Activated naive CD4-positive, alpha-beta T cell (primary cell): ENCODE measurements around the gene KRTAP13-2.

Experiments
- DNase-seq, 4 experiments: peaks; one replicate each; lab custom pipeline; 2025; lab: John Stamatoyannopoulos, UW

The KRTAP13-2 gene, protein sequence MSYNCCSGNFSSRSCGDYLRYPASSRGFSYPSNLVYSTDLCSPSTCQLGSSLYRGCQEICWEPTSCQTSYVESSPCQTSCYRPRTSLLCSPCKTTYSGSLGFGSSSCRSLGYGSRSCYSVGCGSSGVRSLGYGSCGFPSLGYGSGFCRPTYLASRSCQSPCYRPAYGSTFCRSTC

DNA sequence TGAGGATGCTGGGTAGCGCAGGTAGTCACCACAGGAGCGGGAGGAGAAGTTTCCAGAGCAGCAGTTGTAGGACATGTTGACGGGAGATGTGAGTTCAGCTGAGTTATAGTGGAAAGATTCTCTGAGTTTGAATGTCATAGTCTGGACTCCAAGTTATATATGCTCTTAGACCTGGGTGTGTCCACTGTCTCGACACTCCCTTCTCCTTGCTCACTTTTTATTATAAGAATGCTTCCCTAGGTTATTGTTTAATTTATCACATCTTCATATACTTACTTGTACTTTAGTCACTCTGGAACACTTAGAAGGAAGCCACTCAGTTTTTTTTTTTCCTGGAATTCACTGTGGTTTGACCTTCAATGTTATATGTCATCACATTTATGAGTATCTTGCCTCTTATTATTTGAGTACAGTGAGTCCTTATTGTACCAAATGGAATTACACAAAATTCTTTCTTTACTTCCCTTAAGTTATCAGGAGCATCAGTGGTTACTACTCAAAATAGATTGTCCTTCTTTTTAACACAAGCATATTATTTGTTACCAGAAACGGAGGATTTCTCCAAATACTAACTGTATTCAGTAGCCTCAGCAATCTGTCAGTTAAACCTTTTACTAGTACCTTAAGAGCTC is at the start of gene KRTAP13-2:
Gene KRTAP13-2, minus strand, starts transcription at position 133 of the 632 bp plus-strand sequence. Its CDS starts 58 bp downstream, at position 75.
- DNase-seq, result no peak

- DNase-seq, result no peak
These were observed 43.9 kb upstream of the KRTAP13-2 start for GRCh38 chr21:30415993-30416392.

DNA sequence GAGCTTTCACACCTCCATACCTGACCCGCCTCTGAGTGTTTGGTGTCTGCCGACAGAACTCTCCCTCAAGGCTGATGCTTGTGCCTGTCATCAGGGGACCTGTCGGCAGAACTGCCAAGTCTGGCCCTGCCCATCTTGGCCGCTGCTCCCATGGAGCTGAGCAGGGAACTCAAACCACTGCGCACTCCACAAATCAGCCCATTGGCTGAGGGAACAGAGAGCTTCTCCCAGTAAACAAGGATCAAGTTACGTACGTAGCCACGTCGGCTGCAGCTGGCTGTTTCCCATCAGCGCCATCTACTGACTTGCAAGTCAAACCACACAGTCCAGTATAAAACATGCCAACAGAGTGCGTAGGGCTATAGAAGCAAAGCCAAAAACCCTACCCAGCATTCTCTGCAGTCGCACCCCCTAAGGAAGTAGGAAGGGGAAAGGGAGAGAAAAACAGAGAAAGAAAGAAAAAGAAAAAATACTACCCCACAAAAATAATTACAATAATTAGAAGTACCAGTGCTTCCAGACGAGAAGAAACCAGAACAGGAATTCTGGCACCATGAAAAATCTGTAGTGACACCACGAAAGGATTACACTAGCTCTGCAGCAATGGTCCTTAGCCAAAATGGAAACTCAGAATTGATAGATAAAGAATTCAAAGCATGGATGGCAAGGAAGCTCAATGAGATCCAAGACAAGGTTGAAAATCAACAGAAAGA is 36.9 kb upstream of the KRTAP13-2 start:
- DNase-seq, result no peak

DNA sequence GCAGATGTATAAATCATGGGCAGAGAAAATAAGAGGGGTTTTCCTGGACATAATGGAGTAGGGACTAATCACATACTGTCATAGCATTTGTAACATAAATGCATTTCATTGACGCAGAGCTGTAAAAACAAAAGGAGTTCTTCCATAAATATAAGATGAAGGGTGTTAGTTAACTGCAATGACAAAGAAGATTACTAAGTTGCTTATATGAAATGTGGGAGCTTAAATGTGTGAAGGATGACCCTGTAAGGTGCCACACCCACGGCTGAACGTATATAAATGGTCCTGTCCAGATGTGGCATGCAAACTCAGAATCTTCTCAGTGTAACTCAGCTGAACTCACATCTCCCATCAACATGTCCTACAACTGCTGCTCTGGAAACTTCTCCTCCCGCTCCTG is 23.7 kb upstream of the KRTAP13-2 start, which contains the start of gene KRTAP13-1:
Gene KRTAP13-1, plus strand, starts transcription at position 301 of the 400 bp plus-strand sequence. Its CDS starts 56 bp downstream, at position 357.
- DNase-seq, result no peak

GRCh38 chr21:30391492-30392025 is 19.5 kb upstream of the KRTAP13-2 start:
- DNase-seq, result no peak

DNA sequence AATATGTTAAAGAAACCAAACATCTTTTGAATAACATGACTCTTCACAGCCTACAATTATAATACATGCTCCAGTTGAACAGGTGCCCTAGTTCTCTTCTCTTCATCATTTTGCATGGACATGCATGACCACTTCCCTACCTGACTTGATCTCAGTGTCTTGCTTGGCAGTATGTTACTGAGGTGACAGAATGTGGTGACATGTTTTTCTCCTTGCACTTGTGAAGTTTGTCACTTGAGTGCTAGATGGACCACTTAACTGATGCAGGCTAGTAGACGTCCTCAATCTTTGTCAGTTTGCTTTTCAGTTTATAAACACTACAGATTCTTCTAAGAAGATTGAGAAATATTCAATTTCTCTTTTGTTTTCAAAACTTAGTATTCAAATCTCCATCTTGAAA is 10.1 kb upstream of the KRTAP13-2 start:
- no peak for DNase-seq

DNA sequence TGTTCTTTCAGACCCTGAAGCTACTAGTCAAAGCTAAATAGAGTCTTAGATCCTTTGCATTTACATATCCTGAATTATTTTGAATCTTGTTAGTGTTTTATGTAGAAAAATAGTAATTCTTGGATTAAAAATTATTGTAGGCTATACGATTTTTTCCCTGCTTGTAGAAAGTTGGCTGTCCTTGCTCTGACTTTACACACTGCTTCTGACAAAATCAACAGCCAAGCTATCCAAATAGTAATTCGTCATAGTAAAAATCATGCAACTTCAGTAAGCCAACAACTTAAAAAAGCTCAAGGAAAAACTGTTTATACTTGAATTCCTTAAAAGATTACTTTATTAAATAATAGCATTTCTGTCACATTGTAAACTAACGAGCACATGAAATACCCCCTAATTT is 16.2 kb downstream of the KRTAP13-2 start:
- no peak for DNase-seq

GRCh38 chr21:30354308-30355005 is 17.6 kb downstream of the KRTAP13-2 start:
- DNase-seq, result no peak

DNA sequence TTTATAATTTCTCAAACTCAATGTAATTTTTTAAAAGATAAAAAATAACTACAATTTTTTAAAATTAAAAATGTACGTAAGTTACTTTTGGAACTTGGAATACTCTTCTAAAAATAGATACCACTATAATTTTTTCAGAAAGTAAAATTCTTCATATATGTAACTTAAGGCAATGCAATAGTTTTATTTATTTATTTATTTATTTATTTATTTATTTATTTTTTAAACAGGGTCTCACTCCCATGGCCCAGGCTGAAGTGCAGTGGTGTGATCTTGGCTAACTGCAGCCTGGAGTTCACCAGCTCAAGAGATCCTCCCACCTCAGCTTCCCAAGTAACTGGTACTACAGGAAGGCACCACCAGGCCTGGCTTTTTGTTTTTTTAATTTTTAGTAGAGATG is 20.5 kb downstream of the KRTAP13-2 start:
- DNase-seq, result no peak

DNA sequence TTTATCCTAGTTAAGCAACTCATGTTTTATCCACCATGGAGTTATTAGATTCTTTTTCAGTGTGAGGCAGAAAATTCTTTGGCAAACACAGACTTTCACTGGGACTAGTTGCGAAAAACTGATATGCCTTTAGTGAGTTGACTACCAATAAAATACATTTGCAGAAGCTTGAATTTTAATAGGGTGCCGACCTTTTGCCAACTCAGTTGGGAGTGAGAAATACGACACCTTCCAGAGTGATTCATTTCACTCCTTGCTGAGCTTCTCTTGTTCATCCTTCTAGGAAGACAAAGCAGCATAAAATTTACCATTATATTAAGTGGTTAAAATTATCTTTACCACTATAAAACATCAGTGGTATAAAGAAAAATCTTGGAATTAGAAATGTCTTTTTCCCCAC is 22.5 kb downstream of the KRTAP13-2 start:
- no peak for DNase-seq

- DNase-seq, result no peak
These were observed 23.6 kb downstream of the KRTAP13-2 start, which contains the start of gene KRTAP23-1 for GRCh38 chr21:30348506-30348905. KRTAP23-1 (minus strand) TSS chr21:30348606; CDS start chr21:30348606, 0 bp downstream.

DNA sequence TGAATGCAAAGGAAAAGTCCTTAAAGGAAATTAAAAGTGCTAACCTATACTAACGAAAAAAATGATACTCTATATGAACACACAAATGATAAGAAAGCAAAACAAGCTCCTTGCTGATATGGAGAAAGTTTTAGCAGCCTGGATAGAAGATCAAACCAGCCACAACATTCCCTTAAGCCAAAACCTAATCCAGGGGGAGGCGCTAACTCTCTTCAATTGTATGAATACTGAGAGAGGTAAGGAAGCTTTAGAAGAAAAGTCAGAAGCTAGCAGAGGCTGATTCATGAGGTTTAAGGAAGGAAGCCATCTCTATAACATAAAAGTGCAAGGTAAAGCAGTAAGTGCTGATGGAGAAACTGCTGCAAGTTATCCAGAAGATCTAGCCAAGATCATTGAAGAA is 27.1 kb downstream of the KRTAP13-2 start:
- no peak for DNase-seq

DNA sequence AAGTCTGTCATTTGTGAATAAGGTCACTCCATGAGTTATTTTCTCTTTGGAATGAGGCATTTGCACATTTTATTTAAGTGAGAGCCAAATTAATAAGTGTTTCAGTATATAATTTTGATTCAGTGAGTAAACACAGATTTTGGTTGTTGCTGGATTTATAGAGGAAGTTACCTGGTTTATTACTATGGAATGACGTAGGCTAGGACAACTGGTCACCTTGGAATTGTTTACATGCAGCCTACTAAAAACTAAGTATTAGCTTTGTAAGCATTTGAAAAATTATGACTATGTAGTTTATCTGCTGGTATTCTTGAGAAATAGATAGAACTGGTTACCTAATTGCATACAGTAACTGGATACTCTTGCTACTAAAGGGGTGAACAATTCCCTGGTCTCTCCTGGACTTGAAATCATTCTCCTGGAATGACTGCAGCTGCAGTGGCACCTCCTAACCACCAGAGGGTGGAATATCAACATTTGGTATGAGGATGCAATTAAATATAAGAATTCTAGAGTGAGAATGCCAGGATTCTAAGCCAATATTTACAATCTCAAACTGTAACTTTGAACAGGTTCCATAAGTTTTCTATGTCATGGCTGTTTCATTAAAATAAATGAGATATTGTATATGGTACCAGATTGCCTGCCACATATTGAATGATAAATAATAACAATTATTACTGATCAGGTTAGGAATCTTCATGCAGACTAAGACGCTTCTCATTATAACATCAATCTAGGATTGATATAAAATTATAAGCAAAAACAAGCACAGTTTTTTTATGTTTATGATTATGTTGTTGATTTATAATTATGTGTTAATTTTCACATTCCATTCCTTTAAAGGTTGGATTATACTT is 31.1 kb downstream of the KRTAP13-2 start:
- peak in 1 of 4 experiments; percentile 1 for DNase-seq

- no peak for DNase-seq
These were observed 33.4 kb downstream of the KRTAP13-2 start for GRCh38 chr21:30338717-30339116.

DNA sequence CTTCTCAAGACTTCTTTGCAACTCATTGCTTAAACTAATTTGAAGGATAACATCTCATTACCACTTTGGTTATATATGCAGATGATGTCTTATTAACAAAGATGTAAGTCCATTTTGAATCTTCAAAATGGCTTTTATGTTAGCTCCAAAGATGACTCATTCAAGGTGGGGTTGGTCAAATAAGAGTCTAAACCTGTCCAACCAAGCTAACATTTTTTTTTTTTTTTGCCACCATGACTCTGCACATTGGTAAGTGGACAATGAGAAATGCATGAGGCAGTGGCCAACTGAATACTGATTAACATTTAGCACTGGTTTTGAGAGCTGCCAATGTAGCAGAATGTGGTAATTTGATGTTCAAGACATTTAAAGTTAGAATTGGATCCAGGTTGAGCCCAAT is 34.3 kb downstream of the KRTAP13-2 start:
- DNase-seq, result no peak

DNA sequence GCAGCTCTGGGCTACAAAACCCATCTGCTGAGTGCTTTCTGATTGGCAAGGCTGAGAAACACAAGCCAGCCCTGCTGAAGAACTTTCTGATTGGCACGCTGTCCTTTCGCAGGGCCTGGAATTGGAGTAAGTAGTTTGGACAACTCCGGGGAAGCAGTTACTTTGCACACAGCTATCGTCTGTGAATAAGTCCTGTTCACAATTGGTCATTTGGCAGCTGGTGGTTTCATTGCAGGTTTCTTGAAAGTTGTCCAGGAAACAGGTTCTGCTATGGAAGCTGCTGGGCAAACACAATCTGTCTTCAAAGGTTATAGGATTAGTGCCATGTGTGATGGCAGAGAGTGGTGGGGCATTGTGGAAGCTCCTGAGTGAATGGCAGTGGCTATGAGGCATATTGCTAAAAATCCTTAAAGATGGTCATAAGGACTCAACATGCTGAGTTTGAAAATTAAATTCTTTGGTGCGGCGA is 34.8 kb downstream of the KRTAP13-2 start, which contains the start of gene KRTAP27-1:
Gene KRTAP27-1, minus strand, starts transcription at position 419 of the 469 bp plus-strand sequence. Its CDS starts 26 bp downstream, at position 393.
- no peak for DNase-seq

- no peak for DNase-seq
These were observed 35.5 kb downstream of the KRTAP13-2 start for GRCh38 chr21:30336596-30336995.

DNA sequence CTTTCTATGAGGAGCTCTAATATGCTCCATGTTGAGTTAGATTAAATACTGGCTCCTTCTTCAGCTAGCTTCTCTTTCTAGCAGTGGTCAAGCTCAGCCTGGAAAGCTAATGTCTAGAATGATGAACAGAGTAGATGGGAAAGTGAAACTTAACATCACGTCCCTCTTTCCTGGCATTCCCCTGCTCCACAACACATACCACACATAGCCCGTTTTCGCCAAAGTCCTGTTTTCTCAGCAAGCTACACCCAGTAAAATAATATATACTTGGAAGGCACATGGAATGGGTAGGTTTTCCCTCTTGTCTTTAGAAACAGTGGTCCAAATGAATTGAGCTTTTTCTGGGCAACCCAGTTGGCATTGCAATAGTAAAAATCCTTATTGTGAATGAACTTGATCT is 38.3 kb downstream of the KRTAP13-2 start:
- no peak for DNase-seq

GRCh38 chr21:30332681-30333080 is 39.4 kb downstream of the KRTAP13-2 start:
- no peak for DNase-seq

DNA sequence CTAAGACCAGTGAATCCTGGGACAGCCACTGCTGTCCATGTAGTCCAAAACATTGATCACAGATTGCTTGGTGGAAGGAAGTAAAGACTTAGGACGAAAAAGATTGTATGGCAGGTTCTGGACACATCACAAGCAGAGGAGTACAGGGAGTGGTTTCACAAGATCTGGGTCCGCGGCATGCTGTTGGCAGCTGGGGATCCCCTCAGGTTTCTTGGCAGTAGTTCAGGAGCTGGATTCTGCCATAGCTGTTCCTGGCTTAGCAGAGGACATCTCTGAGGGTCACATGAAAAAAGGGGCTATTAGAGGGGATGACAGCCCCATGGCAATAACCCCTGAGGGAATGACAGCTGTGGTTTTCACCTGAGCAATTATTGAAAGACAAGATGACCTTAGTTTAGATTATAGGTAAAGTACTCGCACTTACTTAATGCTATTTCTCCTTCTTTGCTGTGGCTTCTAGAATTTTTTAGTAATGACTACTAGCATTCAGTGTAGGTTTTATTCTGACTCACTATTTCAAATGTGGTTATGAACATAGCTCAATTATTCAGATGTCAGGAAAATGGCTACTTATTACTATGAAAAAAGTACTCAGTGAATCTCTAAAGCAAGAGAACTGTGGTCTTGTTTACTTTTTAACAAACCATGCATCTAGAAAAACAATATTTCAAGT is 42.7 kb downstream of the KRTAP13-2 start:
- DNase-seq, result no peak
